Measurements from ENCODE around the gene USP11.
A peak's percentile ranks its signal among the peaks of the same experiment; 100 is the strongest.

The USP11 gene

DNA sequence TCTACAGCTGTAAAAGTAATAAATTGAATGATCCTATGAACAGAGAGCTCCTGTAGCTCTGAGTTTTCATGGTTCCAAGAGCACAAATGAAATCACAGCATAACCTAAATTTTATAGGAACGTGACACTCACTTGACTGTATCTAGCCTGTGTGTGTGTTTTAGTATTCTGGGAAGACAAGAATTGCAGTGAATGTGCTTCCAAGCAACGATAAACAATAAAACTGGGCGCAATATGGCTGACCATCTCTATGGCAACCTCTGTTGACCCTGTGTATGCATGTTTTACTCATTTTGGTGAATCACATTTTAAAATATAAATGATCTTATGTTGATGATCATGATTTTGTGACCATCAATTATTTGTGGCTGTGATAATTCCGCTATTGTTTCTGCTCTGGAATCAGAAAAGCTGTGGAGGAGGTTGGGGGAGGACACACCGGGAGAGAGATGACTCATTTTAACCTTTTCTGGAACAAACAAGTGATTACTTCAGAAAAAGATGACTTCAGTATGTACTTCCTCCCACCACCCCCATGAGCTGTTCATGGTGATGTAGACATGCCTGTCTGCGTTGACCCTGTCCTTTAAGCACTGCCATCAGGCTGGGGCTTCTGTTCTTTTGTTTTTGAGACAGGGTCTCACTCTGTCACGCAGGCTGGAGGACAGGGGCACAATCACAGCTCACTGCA lies 31.8 kb downstream of the USP11 start:
- TF ChIP-seq ZNF70 (CRISPR knock-in tag; IDR thresholded peaks at IDR 0.05) (no peak), CSDC2 (CRISPR knock-in tag; IDR thresholded peaks at IDR 0.05) (no peak), ZFP3 (CRISPR knock-in tag; IDR thresholded peaks at IDR 0.05) (no peak), ARNTL (CRISPR knock-in tag; IDR thresholded peaks at IDR 0.05; ENCODE audit: borderline replicate concordance, low read depth) (no peak), BACH2 (CRISPR knock-in tag; IDR thresholded peaks at IDR 0.05; ENCODE audit: borderline replicate concordance) (no peak), ZNF8 (CRISPR knock-in tag; IDR thresholded peaks at IDR 0.05) (no peak), TOX (CRISPR knock-in tag; IDR thresholded peaks at IDR 0.05; ENCODE audit: borderline replicate concordance) (no peak), ZFP30 (CRISPR knock-in tag; IDR thresholded peaks at IDR 0.05) (no peak), SNAI2 (CRISPR knock-in tag; IDR thresholded peaks at IDR 0.05) (no peak), GLIS3 (CRISPR knock-in tag; IDR thresholded peaks at IDR 0.05) (no peak), ESRRG (CRISPR knock-in tag; IDR thresholded peaks at IDR 0.05) (no peak), PPARA (CRISPR knock-in tag; IDR thresholded peaks at IDR 0.05; ENCODE audit: borderline replicate concordance) (no peak), RARB (CRISPR knock-in tag; IDR thresholded peaks at IDR 0.05) (no peak), TCF4 (CRISPR knock-in tag; IDR thresholded peaks at IDR 0.05; ENCODE audit: borderline replicate concordance) (no peak)
- TF ChIP-seq, protein P1, sequence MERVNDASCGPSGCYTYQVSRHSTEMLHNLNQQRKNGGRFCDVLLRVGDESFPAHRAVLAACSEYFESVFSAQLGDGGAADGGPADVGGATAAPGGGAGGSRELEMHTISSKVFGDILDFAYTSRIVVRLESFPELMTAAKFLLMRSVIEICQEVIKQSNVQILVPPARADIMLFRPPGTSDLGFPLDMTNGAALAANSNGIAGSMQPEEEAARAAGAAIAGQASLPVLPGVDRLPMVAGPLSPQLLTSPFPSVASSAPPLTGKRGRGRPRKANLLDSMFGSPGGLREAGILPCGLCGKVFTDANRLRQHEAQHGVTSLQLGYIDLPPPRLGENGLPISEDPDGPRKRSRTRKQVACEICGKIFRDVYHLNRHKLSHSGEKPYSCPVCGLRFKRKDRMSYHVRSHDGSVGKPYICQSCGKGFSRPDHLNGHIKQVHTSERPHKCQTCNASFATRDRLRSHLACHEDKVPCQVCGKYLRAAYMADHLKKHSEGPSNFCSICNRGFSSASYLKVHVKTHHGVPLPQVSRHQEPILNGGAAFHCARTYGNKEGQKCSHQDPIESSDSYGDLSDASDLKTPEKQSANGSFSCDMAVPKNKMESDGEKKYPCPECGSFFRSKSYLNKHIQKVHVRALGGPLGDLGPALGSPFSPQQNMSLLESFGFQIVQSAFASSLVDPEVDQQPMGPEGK (CRISPR knock-in tag; IDR thresholded peaks at IDR 0.05; ENCODE audit: borderline replicate concordance): no peak
- TF ChIP-seq, protein P2, sequence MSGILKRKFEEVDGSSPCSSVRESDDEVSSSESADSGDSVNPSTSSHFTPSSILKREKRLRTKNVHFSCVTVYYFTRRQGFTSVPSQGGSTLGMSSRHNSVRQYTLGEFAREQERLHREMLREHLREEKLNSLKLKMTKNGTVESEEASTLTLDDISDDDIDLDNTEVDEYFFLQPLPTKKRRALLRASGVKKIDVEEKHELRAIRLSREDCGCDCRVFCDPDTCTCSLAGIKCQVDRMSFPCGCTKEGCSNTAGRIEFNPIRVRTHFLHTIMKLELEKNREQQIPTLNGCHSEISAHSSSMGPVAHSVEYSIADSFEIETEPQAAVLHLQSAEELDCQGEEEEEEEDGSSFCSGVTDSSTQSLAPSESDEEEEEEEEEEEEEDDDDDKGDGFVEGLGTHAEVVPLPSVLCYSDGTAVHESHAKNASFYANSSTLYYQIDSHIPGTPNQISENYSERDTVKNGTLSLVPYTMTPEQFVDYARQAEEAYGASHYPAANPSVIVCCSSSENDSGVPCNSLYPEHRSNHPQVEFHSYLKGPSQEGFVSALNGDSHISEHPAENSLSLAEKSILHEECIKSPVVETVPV (CRISPR knock-in tag; IDR thresholded peaks at IDR 0.05): no peak
- peak; percentile 39; the same call in 2 of the 3 replicates for ATAC-seq

DNA sequence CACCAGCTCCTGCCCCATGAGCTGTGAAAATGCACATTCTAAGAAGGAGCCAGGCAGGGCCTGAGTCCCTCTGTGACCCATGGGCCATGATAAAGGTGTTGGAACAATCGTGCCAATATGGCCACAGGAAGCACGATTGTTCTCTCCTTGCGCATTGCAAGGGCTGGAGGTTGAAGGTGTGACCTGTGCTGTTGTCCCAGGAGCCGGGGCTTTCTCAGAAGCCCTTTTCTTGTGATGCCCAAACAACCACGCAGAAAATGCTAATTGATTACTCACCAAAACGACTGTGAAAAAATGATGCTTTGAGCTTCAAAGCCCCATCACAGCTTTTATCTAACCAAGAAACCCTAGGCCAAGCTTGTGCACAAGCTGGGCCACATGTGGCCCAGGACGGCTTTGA lies 33.8 kb downstream of the USP11 start:
- ATAC-seq: no peak
- TF ChIP-seq, protein P3, sequence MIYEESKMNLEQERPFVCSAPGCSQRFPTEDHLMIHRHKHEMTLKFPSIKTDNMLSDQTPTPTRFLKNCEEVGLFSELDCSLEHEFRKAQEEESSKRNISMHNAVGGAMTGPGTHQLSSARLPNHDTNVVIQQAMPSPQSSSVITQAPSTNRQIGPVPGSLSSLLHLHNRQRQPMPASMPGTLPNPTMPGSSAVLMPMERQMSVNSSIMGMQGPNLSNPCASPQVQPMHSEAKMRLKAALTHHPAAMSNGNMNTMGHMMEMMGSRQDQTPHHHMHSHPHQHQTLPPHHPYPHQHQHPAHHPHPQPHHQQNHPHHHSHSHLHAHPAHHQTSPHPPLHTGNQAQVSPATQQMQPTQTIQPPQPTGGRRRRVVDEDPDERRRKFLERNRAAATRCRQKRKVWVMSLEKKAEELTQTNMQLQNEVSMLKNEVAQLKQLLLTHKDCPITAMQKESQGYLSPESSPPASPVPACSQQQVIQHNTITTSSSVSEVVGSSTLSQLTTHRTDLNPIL (CRISPR knock-in tag; IDR thresholded peaks at IDR 0.05; ENCODE audit: low read depth): no peak
- TF ChIP-seq ZNF565 (CRISPR knock-in tag; conservative IDR thresholded peaks at IDR 0.05; ENCODE audit: low read depth) (no peak), ZC3H10 (CRISPR knock-in tag; IDR thresholded peaks at IDR 0.05) (no peak), ESRRG (CRISPR knock-in tag; IDR thresholded peaks at IDR 0.05) (no peak), TCF4 (CRISPR knock-in tag; IDR thresholded peaks at IDR 0.05; ENCODE audit: borderline replicate concordance) (no peak), CSDC2 (CRISPR knock-in tag; IDR thresholded peaks at IDR 0.05) (no peak), OSR1 (CRISPR knock-in tag; IDR thresholded peaks at IDR 0.05) (no peak), ZFP30 (CRISPR knock-in tag; IDR thresholded peaks at IDR 0.05) (no peak), ARNTL (CRISPR knock-in tag; IDR thresholded peaks at IDR 0.05; ENCODE audit: borderline replicate concordance, low read depth) (no peak), BACH2 (CRISPR knock-in tag; IDR thresholded peaks at IDR 0.05; ENCODE audit: borderline replicate concordance) (no peak), GLIS3 (CRISPR knock-in tag; IDR thresholded peaks at IDR 0.05) (no peak), ZNF70 (CRISPR knock-in tag; IDR thresholded peaks at IDR 0.05) (no peak), ZNF8 (CRISPR knock-in tag; IDR thresholded peaks at IDR 0.05) (no peak), RARB (CRISPR knock-in tag; IDR thresholded peaks at IDR 0.05) (no peak)
- TF ChIP-seq, protein P1 (CRISPR knock-in tag; IDR thresholded peaks at IDR 0.05; ENCODE audit: borderline replicate concordance): no peak
- TF ChIP-seq, protein P2 (CRISPR knock-in tag; IDR thresholded peaks at IDR 0.05): no peak

DNA sequence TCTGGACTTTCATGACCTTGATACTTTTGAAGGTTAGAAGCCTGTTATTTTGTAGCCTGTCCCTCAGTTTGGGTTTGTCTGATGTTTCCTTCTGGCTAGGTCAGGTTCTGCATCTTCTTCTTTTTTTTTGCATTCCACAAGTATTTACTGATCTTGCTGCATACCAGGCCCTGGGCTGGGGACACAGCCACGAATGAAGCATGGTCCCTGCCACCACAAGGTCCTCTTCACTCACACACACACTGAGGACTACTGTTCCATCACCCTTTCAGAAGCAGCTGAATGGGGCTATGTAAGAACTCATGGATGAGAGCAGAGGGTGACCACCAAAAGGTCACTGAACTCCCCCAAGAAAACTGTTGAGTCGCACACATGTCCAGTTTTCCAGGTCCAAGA lies 39.2 kb downstream of the USP11 start:
- no peak for ATAC-seq
- no peak for TF ChIP-seq TOX (CRISPR knock-in tag; IDR thresholded peaks at IDR 0.05; ENCODE audit: borderline replicate concordance)
- TF ChIP-seq ISL1 (CRISPR knock-in tag; IDR thresholded peaks at IDR 0.05): no peak
- no peak for TF ChIP-seq ZFP3 (CRISPR knock-in tag; IDR thresholded peaks at IDR 0.05)
- TF ChIP-seq, protein P3 (CRISPR knock-in tag; IDR thresholded peaks at IDR 0.05; ENCODE audit: low read depth): no peak
- no peak for TF ChIP-seq ZNF8 (CRISPR knock-in tag; IDR thresholded peaks at IDR 0.05)
- no peak for TF ChIP-seq PPARA (CRISPR knock-in tag; IDR thresholded peaks at IDR 0.05; ENCODE audit: borderline replicate concordance)
- TF ChIP-seq BACH2 (CRISPR knock-in tag; IDR thresholded peaks at IDR 0.05; ENCODE audit: borderline replicate concordance): no peak
- no peak for TF ChIP-seq ZNF70 (CRISPR knock-in tag; IDR thresholded peaks at IDR 0.05)
- no peak for TF ChIP-seq ZC3H10 (CRISPR knock-in tag; IDR thresholded peaks at IDR 0.05)
- TF ChIP-seq, protein P1 (CRISPR knock-in tag; IDR thresholded peaks at IDR 0.05; ENCODE audit: borderline replicate concordance): no peak

Data from SK-N-SH treated with all-trans-retinoic acid at 6 μM for 48 hours (cell line).